CD4-positive, alpha-beta T cell treated with Interleukin-4 for 1 hour (primary cell): ENCODE measurements around the gene SMIM14.
"Not testable (repeated sequence)": the region's sequence is repeated elsewhere in the genome, so short reads cannot be mapped to it uniquely, and the experiment has no call there.

Experiments
- DNase-seq, 2 donors: peaks; one replicate each; pipeline ENCODE4 v3.0.0-alpha.2; 2020 to 2022

The SMIM14 gene

DNA sequence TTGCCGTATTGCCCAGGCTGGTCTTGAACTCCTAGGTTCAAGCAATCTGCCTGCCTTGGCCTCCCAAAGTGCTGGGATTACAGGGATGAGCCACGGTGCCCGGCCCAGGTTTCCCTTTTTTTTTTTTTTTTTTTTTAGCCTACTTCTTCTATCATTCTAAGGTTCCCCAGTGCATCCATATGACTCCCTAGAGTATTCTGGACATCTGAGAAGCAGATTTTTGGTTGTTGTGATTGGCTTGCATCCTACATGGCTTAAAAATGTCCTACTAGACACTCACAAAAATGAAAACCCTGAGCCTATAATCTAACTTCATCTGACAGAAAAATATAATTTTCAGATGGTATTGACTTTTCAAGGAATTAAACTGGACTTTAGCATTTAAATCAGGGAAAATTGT lies 41.7 kb downstream of the SMIM14 start:
- DNase-seq = no peak

DNA sequence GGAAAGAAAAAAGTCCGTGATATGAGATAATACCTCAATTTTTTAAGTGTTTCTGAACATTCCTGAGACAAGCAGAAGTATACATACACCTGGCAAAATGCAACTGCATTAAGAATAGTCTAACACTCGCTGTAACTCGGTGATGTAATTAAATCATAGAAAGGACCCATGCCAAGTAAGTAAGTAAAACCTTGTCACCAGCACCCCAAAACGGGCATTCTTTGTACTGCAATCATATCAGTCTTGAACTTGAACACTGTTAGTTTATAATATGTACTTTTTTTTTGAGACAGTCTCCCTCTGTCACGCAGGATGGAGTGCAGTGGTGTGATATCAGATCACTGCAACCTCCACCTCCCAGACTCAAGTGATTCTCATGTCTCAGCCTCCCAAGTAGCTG lies 47.4 kb downstream of the SMIM14 start:
- DNase-seq = no peak

GRCh38 chr4:39587881-39588280 lies 50.8 kb downstream of the SMIM14 start:
- DNase-seq = no peak

GRCh38 chr4:39574946-39575345 lies 63.7 kb downstream of the SMIM14 start:
- no peak for DNase-seq

DNA sequence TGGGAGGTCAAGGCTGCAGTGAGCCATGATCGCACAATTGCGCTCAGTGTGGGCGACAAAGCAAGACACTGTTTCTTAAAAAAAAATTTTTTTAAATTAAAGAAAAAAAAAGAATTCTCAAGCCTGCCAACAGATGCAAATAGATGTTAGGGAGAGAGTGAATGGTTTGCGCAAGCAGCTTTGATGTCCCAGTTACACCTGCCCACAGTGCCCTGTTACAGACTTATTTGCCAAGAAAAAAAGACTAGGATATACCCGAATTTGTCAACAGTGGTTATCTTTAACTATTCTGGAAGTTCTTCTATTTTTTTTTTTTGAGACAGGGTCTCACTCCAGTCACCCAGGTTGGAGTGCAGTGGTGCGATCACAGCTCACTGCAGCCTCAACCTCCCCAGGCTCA lies 67.2 kb downstream of the SMIM14 start:
- no peak for DNase-seq

DNA sequence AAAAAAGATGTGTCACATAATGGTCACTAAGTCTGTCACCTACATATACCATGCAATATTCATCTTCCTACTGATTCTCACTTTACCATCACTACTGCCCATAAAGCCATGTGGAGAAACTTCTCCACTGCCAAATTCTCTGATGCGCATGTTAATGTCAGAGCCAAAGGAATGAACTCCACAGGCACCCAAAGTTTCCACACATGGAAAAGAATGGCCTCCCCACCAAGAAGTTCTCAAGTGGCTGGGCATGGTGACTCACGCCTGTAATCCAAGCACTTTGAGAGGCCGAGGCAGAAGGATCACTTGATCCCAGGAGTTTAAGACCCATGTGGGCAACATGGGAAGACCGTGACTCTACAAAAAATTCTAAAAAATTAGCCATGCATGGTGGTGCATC lies 67.6 kb downstream of the SMIM14 start:
- no peak for DNase-seq

GRCh38 chr4:39569209-39569608 lies 69.5 kb downstream of the SMIM14 start:
- DNase-seq = no peak

DNA sequence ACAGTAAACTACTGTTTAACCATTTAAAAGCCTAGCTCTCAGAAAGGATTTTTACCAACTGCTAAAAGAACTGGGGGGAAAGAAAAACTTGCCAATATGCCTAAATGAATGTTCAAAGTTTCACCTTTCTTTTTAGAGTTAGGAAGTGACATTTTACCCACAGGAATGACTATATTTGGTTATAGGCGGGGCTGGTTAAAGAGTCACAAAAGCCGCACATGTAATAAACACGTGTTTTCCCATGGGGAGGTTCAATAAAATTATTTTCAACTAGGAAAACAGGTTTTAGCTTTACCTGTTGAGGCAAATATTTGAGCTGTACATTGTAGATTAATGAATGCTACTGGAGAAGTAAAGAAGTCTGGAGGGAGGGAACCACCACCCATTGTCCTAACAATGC lies 69.9 kb downstream of the SMIM14 start:
- peak in 1 of 2 donors; percentile 28 for DNase-seq

DNA sequence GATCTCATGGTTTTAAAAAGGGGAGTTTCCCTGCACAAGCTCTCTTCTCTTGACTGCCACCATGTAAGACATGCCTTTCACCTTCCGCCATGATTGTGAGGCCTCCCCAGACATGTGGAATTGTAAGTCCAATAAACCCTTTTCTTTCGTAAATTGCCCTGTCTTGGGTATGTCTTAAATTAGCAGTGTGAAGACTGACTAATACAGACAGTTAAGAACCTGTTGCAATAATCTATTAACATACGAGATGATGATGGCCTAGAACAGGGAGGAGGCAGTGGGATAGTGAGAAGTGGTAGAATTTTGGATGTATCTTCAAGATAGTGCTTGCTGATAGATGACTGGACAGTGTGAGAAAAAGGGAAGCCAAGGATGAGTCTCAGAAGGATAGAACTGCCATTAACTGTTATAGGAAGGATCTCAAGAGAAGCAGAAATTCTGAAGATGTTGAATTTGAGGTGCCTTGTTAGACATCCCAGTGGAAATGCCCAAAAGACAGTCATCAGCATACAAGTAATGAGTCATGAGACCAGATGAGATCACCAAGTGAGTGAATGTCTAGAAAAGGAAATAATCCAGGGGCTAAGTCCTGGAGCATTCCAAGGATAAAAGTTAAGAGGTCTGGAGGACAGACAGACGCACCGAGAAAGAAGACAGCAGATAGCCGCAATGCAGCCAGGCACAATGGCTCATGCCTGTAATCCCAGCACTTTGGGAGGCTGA lies 72.6 kb downstream of the SMIM14 start:
- DNase-seq = no peak

DNA sequence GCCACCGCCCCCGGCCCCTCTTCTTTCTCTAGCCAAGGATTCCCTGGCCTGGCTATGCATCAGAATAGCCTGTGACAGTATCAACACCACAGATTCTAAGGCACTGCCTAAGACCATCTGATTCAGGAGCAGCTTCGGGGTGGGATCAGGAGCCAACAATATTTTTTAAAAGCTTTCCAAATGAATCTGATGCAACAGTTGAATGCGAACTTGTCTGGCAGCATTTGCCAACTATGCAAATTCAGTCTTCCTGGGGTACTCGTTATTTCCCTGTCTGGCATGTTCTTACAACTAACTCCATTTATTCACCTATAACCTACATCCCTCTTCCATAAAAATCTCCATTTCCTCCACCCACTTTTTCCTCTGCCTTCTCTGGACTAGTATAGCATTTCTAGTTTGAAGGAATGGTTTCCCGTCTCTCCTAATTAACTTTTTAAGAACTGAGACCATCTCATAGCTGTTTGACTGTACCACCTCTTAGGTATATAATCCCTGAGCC lies 75.3 kb downstream of the SMIM14 start:
- DNase-seq = no peak

DNA sequence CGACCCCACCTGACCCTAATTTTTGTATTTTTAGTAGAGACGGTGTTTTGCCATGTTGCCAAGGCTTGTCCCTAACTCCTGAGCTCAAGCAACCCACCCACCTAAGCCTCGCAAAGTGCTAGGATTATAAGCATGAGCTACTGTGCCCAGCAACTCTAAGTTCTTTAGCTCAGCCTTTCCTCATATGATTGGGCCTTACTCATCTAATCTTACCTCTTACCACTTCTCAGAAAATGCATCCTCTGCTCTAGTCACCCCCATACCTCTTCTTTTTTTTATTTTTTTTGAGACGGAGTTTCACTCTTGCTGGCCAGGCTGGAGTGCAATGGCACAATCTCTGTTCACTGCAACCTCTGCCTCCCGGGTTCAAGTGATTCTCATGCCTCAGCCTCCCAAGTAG lies 75.9 kb downstream of the SMIM14 start:
- DNase-seq = no peak

DNA sequence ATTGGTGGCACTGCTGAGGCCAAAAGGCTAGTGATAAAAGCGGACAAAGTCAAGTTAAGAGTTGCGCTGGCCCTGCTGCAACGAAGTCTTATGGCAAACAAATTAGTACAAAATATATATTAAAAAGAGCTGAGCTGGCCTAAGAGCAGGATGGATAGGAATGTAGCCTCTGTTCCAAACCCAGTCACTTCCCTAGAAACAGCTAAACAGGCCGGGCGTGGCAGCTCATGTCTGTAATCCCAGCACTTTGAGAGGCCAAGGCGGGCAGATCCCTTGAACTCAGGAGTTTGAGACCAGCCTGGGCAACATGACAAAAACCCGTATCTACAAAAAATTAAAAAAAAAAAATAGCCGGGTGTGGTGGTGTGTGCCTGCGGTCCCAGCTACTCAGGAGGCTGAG lies 79.0 kb downstream of the SMIM14 start:
- no peak for DNase-seq

DNA sequence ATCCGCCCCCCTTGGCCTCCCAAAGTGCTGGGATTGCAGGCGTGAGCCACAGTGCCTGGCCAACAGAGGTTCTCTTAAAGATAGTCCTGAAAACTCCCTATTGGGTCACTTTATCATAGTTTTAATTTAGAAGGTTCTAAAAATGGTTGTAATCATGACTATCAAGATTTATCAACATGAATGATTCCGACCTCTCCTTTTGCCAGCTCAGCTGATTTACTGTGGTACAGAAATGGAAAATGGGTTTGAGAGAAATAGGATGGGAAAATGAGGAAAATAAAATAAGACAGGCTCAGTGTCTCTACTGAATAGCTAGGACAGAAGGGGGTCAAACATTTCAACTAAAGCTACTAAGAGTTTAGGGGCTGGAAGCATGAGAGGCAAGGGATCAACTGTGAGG lies 83.2 kb downstream of the SMIM14 start:
- DNase-seq = no peak

GRCh38 chr4:39548425-39549067 lies 90.1 kb downstream of the SMIM14 start:
- DNase-seq = no peak

DNA sequence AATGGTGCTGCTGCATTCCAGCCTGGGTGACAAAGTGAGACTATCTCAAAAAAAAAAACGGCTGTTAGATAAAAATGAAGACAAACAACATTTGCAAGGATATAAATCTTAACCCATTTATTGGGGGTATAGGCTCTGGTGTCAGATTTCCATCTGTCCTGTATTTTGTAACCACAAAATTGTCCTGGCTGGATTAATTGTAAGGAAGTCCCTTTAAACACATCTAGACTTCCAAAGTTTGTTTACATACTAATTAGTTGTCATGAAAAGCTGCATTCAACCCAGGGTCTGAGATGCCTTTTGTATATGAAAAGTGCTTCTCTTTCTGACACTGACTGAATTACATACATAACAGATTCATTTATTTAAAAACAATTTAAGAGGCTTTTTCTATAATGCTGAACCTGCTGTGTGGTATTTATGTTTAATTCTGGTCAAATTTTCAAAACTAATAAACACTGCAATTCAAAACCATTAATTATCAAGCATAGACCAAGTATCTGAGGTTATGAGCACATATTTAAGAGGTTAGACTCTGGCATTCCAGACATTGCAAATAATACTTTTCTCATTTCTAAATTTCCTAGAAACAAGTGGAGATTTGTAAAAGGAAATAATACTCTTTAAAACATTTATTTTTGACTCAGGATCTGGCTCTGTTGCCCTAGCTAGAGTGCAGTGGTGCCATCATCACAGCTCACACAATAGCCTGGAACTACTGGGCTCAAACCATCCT lies 93.9 kb downstream of the SMIM14 start:
- DNase-seq = no peak

DNA sequence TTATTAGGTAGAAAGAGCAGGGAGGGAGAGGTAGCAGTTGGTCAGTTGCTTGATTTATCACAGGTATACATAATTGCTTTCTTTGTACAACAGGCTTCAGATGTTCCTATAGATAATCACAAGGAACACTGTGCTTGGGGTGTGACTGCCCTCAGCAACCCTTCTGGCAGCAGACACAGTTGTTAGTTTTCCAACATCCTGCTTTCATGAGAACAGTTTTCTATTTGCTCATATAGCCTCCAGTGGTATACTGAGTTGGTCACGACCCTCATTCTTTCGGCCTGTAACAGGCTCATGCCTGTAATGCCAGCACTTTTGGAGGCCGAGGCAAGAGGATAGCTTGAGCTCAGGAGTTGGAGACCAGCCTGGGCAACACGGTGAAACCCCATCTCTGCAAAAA lies 94.6 kb downstream of the SMIM14 start:
- not testable (repeated sequence) for DNase-seq

GRCh38 chr4:39543034-39543433 lies 95.6 kb downstream of the SMIM14 start:
- no peak for DNase-seq

DNA sequence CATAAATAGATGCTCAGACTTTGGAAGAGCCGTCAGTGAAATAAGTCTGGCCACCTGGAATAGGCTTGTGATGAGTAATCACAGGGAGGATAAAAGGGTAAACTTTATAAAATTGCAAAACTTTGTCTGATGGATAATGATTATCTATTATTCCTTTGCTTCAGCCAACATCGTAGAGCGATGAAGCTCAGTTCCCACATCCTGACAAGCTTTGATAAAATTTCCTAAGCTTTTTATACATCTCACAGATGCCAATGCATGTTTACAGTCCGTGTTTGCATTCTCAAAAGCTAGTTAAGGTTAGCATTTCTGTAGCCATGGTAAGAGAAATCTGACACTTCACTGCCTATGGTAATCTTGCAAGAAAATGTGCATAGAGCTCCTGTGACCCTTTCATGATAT lies 96.1 kb downstream of the SMIM14 start:
- no peak for DNase-seq

DNA sequence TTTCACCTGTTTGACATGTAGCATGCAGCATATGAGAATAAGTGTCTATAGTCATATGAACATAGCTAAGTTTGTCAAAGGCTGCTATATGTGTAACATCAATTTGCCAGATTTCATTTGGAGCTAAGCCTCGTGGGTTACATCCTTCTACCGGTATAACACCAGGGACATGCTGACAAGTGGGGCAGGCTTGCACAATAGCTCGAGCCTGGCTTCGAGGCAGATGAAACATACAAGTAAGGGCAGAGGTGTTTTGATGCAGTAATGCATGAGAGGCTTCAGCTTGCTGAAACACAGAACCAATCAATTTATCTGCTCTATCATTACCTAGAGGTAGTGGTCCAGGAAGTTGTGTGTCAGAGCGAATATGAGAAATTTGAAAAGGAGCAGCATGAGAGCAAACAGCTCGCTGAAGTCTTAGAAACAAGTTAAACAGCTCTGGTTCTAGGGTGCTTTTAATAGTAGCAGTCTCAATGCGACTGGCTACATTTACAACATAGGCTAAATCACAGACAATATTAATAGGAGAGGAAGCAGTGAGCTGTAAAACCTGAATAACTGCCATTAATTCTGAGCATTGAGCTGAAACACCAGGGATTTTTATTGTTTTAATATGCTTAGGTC lies 96.6 kb downstream of the SMIM14 start:
- DNase-seq = no peak

- no peak for DNase-seq
Observed at GRCh38 chr4:39539089-39539611, 99.5 kb downstream of the SMIM14 start.

- DNase-seq = no peak
Observed at GRCh38 chr4:39533541-39533940, 105.1 kb downstream of the SMIM14 start.

DNA sequence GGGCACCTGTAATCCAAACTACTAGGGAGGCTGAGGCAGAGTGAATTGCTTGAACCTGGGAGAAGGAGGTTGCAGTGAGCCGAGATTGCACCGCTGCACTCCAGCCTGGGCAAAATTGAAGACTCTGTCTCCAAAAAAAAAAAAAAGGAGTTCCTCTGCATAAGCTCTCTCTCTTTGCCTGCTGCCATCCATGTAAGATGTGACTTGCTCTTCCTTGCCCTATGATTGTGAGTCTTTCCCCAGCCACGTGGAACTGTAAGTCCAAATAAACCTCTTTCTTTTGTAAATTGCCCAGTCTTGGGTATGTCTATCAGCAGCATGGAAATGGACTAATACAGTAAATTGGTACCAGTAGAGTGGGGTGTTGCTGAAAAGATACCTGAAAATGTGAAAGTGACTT lies 106.4 kb downstream of the SMIM14 start:
- DNase-seq = not testable (repeated sequence)

GRCh38 chr4:39530682-39531081 lies 108.0 kb downstream of the SMIM14 start:
- DNase-seq = no peak
